Endodermal cell (in vitro differentiated cells): Measurements from ENCODE around the gene SLC19A2. TPM values are rescaled to one million over a fixed set of nuclear protein-coding genes. Genes with fewer than 3 reads are reported as not detected.

Experiments used
- DNase-seq: peaks from one replicate; pipeline ENCODE4 v3.0.0-alpha.2; 2017
- H3K27ac ChIP-seq: 2 replicates; pipeline ENCODE4 v1.5.1; 2013; ENCODE audit warnings: mild to moderate bottlenecking, low read depth, low read length, moderate library complexity
- H3K27me3 ChIP-seq: 2 replicates; pipeline ENCODE4 v1.6.1; 2013; ENCODE audit warnings: mild to moderate bottlenecking, low read length, moderate library complexity; ENCODE audit not compliant: insufficient read depth, control insufficient read depth, poor library complexity, severe bottlenecking
- H3K36me3 ChIP-seq: 2 replicates; pipeline ENCODE4 v1.7.0; 2013; ENCODE audit warnings: mild to moderate bottlenecking, low read length, moderate library complexity; ENCODE audit not compliant: control insufficient read depth, insufficient read depth
- H3K4me1 ChIP-seq: one replicate; pipeline ENCODE4 v1.7.0; 2013; ENCODE audit warnings: low read length; ENCODE audit not compliant: control insufficient read depth, insufficient read depth
- H3K4me3 ChIP-seq: 2 replicates; pipeline ENCODE4 v1.5.1; 2013; ENCODE audit warnings: mild to moderate bottlenecking, low read length, moderate library complexity
- H3K9ac ChIP-seq: 2 replicates; pipeline ENCODE4 v1.6.1; 2013; ENCODE audit warnings: mild to moderate bottlenecking, low read length, moderate library complexity; ENCODE audit not compliant: poor library complexity, severe bottlenecking; ENCODE audit errors: extremely low read depth
- H3K9me3 ChIP-seq: 2 replicates; pipeline ENCODE4 v1.6.1; 2013; ENCODE audit warnings: mild to moderate bottlenecking, low read length, moderate library complexity; ENCODE audit not compliant: control insufficient read depth
- H3K27ac Mint-ChIP-seq: 2 replicates; pipeline ENCODE4 v1.8.0; 2020; ENCODE audit warnings: mixed read lengths
- H3K27me3 Mint-ChIP-seq: 2 replicates; pipeline ENCODE4 v1.8.0; 2021; ENCODE audit warnings: mild to moderate bottlenecking, mixed read lengths; ENCODE audit not compliant: insufficient read depth
- H3K36me3 Mint-ChIP-seq: 2 replicates; pipeline ENCODE4 v1.8.0; 2020; ENCODE audit warnings: low read depth, mixed read lengths
- H3K4me1 Mint-ChIP-seq: 2 replicates; pipeline ENCODE4 v1.8.0; 2020; ENCODE audit warnings: mixed read lengths
- H3K4me3 Mint-ChIP-seq: 2 replicates; pipeline ENCODE4 v1.8.0; 2020; ENCODE audit warnings: mild to moderate bottlenecking, moderate library complexity, mixed read lengths
- H3K9me3 Mint-ChIP-seq: 2 replicates; pipeline ENCODE4 v1.8.0; 2020; ENCODE audit warnings: mild to moderate bottlenecking, mixed read lengths
- WGBS, 2 experiments: methylation state at CpG; one replicate each; pipeline versions ENCODE4 v1.1.5 to v1.1.7; 2013; ENCODE audit warnings: missing lambda C conversion rate in 2 of 2, mixed read lengths in 1 of 2; ENCODE audit not compliant: insufficient coverage in 1 of 2, insufficient read length in 1 of 2; 5-methylcytosine and 5-hydroxymethylcytosine counted together
- total RNA-seq, 2 donors: library from RNA; stranded (reverse); fragmentation: NEBNext Ultra II Directional in 1 of 2; extraction: Animal tissue kit (Norgen Biotek cat#: 25700) in 1 of 2; gene quantifications; 2 replicates in 1 of 2; 3 replicates in 1 of 2; pipeline ENCODE4 v1.2.1, GENCODE V29; 2021
- TF ChIP-seq, protein P1 (sequence below): fragments of 200-600 bp; sonication (generic); conservative IDR thresholded peaks from 2 replicates; pipeline ENCODE4 v1.5.0; 2021; ENCODE audit warnings: antibody characterized with exemption, mild to moderate bottlenecking

SLC19A2 gene
- total RNA-seq, 2 donors from 2014 or later: 11.5 to 12.9 TPM

DNA sequence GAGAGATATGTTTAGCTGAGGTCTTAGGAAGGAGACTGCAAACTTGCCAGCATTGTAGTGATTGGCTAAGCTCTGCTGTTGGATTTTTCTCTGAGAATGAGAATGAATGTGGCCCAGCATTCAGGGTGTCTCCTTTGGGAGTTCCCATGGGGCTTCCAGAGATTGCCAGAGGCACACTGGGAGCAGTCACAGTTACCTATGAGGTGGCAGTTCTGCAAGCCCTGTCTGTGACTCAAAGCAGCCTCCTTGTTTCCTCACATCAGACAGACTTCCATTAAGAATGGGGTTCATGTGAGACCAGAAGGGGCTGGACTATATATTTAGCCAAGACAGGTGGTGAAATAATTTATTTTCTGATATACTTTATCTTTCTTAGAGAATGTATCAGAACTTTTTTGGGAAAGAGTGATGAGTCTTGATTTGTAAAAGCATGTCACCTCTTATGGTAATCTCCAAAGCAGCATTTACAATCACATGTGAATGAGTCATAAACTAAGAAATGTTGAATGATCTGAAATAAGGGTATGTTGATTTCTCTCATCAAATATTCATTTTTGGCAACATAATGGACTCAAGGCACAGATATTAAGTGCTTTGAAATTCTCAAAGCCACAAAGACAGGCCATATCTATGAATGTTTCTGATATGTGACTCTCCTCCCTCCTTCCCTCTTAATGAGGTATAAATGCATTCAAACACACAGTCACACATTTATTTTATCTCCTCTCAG is 9.5 kb upstream of the SLC19A2 start:
- Histone ChIP-seq H3K4me1 (peaks cover 3% of the 10 kb centered on the region), H3K4me3 (no peak overlapping the region), H3K27ac (no peak overlapping the region), H3K9me3 (no peaks in the 10 kb centered on the region), H3K36me3 (no peaks in the 10 kb centered on the region), H3K9ac (no peak overlapping the region), H3K27me3 (no peaks in the 10 kb centered on the region)
- H3K36me3 Mint-ChIP-seq: no peaks in the 10 kb centered on the region
- H3K9me3 Mint-ChIP-seq: no peaks in the 10 kb centered on the region
- H3K27ac Mint-ChIP-seq: no peak overlapping the region
- DNase-seq: no peak
- TF ChIP-seq, protein P1, sequence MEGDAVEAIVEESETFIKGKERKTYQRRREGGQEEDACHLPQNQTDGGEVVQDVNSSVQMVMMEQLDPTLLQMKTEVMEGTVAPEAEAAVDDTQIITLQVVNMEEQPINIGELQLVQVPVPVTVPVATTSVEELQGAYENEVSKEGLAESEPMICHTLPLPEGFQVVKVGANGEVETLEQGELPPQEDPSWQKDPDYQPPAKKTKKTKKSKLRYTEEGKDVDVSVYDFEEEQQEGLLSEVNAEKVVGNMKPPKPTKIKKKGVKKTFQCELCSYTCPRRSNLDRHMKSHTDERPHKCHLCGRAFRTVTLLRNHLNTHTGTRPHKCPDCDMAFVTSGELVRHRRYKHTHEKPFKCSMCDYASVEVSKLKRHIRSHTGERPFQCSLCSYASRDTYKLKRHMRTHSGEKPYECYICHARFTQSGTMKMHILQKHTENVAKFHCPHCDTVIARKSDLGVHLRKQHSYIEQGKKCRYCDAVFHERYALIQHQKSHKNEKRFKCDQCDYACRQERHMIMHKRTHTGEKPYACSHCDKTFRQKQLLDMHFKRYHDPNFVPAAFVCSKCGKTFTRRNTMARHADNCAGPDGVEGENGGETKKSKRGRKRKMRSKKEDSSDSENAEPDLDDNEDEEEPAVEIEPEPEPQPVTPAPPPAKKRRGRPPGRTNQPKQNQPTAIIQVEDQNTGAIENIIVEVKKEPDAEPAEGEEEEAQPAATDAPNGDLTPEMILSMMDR: no peak
- no peak overlapping the region for H3K4me3 Mint-ChIP-seq
- H3K4me1 Mint-ChIP-seq: peaks cover 12% of the 10 kb centered on the region
- H3K27me3 Mint-ChIP-seq: no peaks in the 10 kb centered on the region

DNA sequence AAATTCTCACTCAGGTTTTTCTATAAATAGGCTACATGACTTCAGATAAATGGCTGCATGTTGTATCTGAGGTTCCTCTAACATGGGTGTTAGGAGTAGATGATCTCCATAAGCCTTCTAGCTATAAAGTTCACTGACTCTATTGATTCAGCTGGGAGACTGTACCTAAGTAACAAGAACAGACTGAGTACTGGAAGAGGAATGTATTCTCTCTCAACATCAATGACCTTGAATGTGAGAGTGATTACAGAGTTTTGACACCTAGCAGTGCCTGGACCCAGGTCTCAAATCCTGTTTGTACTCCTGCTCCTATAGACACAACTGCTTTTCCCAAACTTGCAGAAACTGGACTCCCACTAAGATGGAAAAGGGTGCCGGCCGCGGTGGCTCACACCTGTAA is 8.6 kb upstream of the SLC19A2 start:
- no peak overlapping the region for H3K27ac Mint-ChIP-seq

DNA sequence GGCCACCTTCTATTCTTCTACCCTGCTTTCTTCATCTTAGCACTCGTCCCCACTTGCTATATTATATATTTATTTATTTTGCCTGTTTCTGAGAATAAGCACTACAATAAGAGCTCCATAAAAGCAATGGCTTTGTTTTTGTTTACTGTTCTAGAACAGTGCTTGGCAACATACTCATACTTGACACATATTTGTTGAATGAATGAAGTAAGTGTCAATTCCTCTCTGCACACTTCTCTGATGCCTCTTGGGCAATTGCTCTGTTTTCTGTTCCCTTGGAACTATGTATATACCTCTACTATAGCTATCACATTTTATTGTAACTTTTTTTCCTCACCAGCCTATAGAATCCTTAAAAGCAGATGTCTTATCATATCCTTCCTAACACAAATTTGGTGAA is 7.5 kb upstream of the SLC19A2 start:
- H3K4me3 Mint-ChIP-seq: no peak overlapping the region
- no peaks in the 10 kb centered on the region for H3K9me3 Mint-ChIP-seq

More for the DNA sequence above, 8.6 kb upstream of the SLC19A2 start:
- no peaks in the 10 kb centered on the region for H3K9me3 ChIP-seq
- H3K4me3 ChIP-seq: no peak overlapping the region
- TF ChIP-seq, protein P1: no peak
- no peak overlapping the region for H3K27ac ChIP-seq
- H3K36me3 ChIP-seq: no peaks in the 10 kb centered on the region
- no peaks in the 10 kb centered on the region for H3K27me3 ChIP-seq
- no peak overlapping the region for H3K9ac ChIP-seq
- 96 to 97% methylated on average over 3 of the region's 3 CpGs for WGBS, 2 experiments
- DNase-seq: no peak
- Mint-ChIP-seq H3K4me3 (no peak overlapping the region), H3K36me3 (no peaks in the 10 kb centered on the region), H3K9me3 (no peaks in the 10 kb centered on the region), H3K27me3 (no peaks in the 10 kb centered on the region), H3K4me1 (peaks cover 12% of the 10 kb centered on the region)
- H3K4me1 ChIP-seq: peaks cover 3% of the 10 kb centered on the region

More for the DNA sequence above, 7.5 kb upstream of the SLC19A2 start:
- Histone ChIP-seq H3K36me3 (no peaks in the 10 kb centered on the region), H3K27me3 (no peaks in the 10 kb centered on the region), H3K4me1 (no peaks in the 10 kb centered on the region), H3K9ac (no peak overlapping the region), H3K9me3 (no peaks in the 10 kb centered on the region), H3K27ac (no peak overlapping the region), H3K4me3 (no peak overlapping the region)
- TF ChIP-seq, protein P1: no peak
- no peak overlapping the region for H3K27ac Mint-ChIP-seq
- WGBS, 2 experiments: no CpG with 5 or more reads among the region's 1 CpG
- H3K36me3 Mint-ChIP-seq: no peaks in the 10 kb centered on the region
- no peaks in the 10 kb centered on the region for H3K27me3 Mint-ChIP-seq
- no peak for DNase-seq
- H3K4me1 Mint-ChIP-seq: peaks cover 6% of the 10 kb centered on the region
